NCI-H2107 treated with DMSO at 0.1 percent for 48 hours (cell line): Measurements from ENCODE around the gene SLC30A1.
"Not testable (repeated sequence)": the region's sequence is repeated elsewhere in the genome, so short reads cannot be mapped to it uniquely, and the experiment has no call there.

Source experiments
- DNase-seq: peaks from one replicate; lab custom pipeline; 2025; ENCODE audit not compliant: unreplicated experiment; lab: John Stamatoyannopoulos, UW

Gene SLC30A1, protein sequence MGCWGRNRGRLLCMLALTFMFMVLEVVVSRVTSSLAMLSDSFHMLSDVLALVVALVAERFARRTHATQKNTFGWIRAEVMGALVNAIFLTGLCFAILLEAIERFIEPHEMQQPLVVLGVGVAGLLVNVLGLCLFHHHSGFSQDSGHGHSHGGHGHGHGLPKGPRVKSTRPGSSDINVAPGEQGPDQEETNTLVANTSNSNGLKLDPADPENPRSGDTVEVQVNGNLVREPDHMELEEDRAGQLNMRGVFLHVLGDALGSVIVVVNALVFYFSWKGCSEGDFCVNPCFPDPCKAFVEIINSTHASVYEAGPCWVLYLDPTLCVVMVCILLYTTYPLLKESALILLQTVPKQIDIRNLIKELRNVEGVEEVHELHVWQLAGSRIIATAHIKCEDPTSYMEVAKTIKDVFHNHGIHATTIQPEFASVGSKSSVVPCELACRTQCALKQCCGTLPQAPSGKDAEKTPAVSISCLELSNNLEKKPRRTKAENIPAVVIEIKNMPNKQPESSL

DNA sequence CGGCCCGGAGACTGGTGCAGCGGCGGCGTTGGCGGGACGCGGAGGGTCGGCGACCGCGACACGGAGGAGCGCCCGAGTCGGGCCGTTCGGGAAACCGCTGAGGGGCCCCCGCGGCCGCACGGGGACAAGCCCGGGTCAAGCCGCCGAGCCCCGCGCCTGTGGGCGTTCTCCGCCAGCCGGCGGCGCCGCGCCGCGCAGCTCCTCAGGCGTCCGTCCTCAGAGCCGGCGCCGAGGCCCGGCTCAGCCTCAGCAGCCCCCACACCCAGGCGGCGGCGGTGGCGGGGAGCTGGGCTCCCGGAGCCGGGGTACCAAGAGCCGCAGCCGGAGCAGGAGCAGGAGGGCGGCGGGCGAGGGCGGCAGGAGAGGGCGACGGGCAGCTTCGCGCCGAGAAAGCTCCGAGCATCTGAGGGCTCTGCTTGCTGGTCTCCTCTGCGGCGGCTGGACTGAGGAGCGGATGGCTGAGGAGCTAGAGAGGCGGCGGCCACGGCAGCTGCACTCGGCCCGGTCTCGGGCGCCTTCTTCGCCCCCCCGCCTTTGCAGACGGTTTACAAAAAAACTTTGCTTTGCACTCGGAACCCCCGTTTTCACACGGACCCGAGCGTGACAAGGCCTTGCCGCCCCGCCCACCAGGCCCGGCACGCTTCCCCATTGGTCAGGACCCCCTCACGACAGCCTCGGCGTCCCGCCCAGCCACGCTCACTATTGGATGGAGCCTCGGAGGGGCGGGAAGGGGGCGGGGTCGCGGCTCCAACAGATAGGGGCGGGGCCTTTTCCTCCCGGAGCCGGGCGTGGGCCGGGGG is at the start of gene SLC30A1:
Gene SLC30A1, minus strand, starts transcription at position 522 of the 800 bp plus-strand sequence. CDS start 549 bp downstream, outside the sequence.
- DNase-seq: peak; percentile 91

GRCh38 chr1:211628417-211628816 is 49.5 kb upstream of the SLC30A1 start:
- DNase-seq: no peak

DNA sequence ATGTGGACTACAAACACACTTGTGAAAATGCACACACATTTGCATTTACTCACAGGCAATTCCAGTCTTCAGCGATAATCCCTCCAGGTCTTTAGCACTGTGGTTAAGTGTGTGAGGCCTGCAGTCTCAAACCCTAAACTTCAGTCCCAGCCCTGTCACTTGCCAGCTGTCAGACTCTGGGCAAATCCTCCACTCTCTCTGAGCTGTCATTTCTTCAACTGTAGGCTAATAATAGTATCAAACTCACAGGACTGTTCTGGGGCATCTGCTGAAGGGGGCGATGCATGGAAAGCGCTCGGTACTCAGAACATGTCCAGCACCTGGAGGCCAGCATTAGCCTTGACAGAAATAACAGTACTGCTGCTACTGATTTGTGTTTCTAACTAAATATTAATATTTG is 48.3 kb upstream of the SLC30A1 start:
- DNase-seq: no peak

DNA sequence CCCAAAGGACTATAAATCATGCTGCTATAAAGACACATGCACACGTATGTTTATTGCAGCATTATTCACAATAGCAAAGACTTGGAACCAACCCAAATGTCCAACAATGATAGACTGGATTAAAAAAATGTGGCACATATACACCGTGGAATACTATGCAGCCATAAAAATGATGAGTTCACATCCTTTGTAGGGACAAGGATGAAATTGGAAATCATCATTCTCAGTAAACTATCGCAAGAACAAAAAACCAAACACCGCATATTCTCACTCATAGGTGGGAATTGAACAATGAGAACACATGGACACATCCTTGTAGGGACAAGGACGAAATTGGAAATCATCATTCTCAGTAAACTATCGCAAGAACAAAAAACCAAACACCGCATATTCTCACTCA is 46.9 kb upstream of the SLC30A1 start:
- not testable (repeated sequence) for DNase-seq

DNA sequence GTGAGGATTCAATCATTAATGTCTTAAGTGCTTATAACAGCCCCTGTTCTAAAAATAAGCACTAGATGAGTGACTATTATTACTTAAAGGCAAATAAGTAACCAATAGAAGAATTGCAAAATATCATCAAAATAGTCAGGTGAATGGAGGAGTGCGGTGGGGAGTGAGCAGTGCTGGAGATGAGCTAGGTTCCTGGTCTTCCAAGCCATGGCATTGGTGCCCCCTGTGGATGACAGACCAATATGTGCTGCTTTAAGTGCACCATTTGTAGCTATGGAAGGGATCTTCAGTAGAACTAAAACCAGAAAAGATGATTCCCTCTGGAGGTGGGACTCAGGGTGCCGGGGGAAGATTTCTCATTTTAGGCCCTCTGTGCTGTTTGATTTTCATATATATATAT is 46.1 kb upstream of the SLC30A1 start:
- no peak for DNase-seq

DNA sequence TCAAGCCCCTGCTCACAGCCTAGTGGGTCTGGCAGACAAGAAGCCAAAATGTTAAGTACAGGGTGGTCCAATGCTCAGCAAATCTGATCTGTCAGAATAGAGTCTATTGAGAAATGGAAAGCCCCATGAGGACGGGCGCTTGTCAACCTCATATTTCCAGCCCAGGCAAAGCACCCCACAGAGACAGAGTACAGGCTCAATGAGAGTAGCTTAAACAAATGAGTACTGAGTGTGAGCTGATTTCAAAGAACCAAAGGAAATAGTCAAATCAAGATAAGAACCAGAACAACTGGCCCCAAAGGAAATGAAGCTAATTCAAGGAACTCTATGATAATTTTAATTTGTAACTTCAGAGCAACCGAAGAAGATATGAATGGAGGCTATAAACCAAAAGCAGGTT is 44.6 kb upstream of the SLC30A1 start:
- no peak for DNase-seq

DNA sequence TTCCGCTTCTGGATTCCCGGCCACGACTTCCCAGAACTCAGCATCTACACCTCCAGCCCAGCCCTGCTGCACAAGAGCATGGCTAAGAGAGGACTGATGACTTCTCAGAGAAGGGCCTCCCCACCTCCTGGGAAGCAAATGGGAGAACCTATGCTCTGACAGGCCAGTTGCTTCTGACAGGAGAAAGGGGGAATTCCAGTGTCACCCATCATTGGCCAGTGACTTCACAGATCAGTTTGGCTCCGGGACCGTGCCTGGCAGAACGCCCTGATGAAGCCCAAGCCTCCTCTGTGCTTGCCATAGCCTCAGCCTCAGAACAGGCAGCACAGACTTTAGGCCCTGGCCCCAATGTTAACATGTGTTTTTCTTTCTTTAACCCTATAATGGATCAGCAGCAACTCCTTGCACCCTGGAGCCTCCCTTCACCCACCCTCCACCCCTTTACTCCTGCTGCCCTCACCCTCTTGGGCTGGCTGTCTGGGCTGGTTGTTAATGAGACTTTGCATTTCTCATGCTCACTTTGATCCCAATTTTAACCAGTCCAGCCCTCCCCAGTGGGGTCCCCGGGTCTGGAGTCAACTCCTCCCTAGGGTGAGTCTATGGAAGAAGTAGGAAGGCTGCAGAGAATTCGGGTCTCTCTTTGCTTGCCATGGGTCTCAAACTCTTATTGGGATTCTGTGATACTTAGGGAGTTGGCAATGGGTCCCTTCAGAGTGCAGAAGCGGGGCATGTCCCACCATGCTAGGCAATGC is 42.7 kb upstream of the SLC30A1 start:
- DNase-seq: no peak

DNA sequence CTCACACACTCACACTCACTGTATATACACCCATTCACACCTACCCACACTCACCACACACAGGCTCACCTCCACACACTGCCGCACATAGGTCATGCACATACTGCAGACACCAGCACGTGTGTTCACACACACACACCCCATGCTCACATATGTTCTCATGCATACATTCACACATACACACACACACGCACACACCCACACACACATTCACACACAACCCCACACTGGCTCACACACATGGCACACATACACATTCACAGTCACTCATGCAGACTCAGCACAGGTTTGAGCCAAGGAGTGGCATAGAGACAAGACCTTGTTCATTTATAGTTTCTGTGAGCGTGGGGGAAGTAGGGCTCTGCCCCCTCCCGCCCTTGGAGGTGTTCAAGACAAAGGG is 41.1 kb upstream of the SLC30A1 start:
- DNase-seq: no peak

DNA sequence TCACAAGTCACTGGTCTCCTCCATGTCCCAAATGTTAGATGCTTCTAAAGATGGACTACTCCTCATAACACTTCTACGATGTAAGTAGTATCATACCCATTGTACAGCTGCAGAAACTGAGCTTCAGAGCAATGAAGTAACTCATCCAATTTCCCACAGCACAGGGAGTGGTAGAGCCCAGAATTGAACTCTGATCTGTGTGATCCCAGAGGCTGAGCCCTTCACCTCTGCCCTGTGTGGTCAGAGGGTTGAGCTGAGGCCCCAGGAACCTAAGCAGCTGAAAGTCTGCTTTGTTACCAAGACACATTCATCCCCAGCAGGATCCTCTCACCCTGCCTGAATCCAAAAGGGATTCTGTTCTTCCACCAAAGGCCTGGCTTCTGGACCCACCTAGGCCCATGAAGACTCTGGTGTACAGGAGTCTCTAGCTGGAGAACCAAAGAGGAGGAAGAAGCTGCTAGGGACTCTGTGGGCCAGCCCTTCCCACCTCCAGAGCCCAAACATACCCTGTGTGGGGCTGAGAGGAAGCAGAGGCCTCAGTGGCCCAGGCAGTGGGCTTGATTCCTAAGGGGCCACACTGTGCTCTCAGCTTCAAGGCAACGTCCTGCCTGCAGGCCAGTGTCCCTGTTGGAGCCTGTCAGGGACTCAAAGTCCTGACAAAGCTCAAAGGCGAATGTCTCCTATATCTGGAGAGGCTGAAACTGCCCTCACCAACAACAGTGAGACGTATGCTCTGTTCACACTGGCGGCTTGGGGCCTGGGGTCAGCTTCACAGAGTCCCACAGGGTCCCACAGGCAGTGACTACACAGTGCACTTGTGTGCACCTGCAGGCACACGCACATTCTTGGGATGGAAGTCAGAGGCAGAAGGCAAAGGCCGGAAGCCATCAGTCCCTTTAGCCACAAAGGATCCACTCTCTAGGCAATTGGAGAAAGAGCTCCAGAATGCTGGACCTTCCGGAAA is 40.4 kb upstream of the SLC30A1 start:
- DNase-seq: no peak

DNA sequence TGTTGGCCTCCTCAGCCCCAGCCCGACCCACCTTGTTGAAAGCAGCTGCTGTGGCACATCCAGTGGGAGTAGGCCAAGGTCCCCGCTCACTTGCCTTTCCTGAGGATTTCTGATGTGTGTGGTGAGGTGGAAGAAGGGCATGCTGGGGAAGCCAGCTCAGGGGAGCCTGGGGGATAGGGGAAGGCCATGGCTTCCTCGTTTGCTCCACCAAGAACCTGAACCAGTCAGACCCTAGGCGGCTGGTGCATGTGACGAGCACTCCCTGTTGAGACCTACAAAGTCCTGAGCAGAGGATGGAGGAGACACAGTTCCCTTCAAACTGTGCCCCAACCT is 38.0 kb upstream of the SLC30A1 start:
- no peak for DNase-seq

- DNase-seq: no peak
Observed at GRCh38 chr1:211616231-211616964, 37.4 kb upstream of the SLC30A1 start.

- DNase-seq: no peak
Observed at GRCh38 chr1:211614615-211615014, 35.7 kb upstream of the SLC30A1 start.

DNA sequence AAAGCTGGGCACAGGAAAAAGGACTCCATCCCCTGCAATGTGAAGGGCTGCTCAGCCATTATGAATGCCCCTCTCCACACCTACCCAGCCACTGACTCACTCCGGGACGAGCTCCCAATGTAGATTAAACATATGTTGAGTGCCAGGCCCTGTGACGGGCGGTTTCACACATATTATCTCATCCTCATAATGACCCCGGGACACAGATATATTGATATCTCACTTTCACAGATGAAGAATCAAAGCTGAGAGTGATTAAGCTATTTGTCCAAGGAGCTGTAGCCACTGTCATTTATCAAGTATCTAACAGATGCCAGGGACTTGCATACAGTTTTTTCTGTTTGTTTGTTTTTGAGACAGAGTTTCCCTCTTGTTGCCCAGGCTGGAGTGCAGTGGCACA is 35.0 kb upstream of the SLC30A1 start:
- no peak for DNase-seq

DNA sequence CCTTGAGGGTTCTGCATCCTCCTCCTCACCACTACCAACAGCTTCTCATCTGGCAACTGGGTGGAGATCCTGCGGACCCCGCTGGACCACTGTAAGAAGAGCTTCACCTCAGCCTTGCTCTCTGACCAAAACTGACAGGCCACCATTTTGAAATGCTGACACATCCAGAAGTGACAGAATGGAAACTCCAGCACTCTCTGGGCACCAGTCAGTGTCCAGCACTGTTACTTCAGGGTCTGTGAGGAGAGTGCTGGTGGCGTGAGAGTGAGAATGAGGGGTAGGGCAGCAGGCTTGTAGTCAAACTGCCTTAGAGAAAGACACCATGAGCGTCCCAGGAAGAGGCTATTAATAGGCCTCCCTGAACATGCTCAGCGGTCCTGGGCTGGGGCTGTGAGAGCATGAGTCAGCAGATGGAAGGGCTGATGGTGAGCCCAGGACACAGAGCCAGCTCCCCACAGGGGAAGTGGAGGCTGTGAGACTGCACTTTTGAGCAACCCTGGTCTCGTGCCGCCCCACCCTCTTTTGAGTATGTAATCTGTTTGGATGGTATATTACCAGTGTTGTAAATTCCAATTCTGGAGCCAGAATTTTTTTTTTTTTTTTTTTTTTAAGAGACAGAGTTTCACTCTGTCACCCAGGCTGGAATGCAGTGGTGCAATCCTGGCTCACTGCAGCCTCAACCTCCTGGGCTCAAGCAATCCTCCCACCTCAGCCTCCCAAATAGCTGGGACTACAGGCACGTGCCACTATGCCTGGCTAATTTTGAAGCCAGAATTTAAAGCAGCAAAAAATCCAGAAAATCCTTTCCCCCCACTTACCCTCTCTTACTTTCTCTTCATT is 34.4 kb upstream of the SLC30A1 start:
- DNase-seq: no peak

DNA sequence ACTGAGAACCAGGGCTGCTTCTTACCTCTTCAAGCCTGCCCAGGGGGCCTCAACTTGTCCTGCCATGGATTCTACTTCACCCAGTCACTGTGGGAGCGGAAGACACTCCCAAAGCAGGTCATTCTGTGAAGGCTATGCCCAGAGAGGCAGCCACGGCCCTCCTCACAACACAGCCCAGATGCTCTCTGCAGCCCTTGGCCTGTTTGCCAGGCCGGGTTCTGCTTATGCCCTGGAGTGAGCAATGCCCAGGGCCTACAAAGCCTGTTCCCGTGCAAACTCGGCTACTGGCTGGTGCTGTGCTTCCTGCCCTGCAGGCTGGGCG is 33.8 kb upstream of the SLC30A1 start:
- no peak for DNase-seq

- DNase-seq: no peak
Observed at GRCh38 chr1:211611818-211612217, 32.9 kb upstream of the SLC30A1 start.

GRCh38 chr1:211610779-211611556 is 32.0 kb upstream of the SLC30A1 start:
- no peak for DNase-seq
